ENCODE results near the gene MAGEL2.

- TF ChIP-seq, protein P1, sequence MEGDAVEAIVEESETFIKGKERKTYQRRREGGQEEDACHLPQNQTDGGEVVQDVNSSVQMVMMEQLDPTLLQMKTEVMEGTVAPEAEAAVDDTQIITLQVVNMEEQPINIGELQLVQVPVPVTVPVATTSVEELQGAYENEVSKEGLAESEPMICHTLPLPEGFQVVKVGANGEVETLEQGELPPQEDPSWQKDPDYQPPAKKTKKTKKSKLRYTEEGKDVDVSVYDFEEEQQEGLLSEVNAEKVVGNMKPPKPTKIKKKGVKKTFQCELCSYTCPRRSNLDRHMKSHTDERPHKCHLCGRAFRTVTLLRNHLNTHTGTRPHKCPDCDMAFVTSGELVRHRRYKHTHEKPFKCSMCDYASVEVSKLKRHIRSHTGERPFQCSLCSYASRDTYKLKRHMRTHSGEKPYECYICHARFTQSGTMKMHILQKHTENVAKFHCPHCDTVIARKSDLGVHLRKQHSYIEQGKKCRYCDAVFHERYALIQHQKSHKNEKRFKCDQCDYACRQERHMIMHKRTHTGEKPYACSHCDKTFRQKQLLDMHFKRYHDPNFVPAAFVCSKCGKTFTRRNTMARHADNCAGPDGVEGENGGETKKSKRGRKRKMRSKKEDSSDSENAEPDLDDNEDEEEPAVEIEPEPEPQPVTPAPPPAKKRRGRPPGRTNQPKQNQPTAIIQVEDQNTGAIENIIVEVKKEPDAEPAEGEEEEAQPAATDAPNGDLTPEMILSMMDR (IDR thresholded peaks at IDR 0.05): no peak
- TF ChIP-seq POLR2AphosphoS5 (IDR thresholded peaks at IDR 0.05): no peak
- no peak for TF ChIP-seq POLR2A (IDR thresholded peaks at IDR 0.05)
- no peak for TF ChIP-seq EP300 (IDR thresholded peaks at IDR 0.05; ENCODE audit: low read depth)
Measured at GRCh38 chr15:23663232-23663631, 15.6 kb upstream of the MAGEL2 start.

Measured in transverse colon (tissue), 4 donors.